ENCODE data around the gene DLGAP4.

DNA sequence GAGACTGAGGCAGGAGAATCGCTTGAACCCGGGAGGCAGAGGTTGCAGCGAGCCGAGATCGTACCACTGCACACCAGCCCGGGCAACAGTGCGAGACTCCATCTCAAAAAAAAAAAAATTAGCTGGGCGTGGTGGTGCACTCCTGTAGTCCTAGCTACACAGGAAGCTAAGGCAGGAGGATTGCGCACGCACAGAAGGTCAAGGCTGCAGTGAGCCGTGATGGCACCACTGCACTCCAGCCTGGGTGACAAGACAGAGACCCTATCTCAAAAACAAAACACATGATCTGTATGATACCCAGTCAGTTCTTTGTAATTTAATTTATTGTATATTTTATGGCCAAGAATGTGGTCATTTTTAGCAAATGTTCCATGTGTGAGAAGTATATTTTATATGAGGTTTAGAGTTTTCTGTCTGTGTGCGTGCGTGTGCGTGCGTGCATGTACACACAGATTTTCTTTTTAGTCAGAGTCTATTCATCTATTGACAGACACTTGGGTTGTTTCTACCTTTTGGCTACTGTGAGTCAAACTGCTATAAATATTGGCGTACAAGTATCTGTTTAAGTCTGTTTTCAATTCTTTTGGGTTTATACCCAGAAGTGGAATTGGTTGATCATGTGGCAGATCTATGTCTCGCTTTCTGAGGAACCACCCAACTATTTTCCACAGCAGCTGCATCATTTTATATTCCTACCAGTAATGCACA is 213.0 kb downstream of the DLGAP4 start:
- TF ChIP-seq POLR2A (IDR thresholded peaks at IDR 0.05) (no peak), CTCF (IDR thresholded peaks at IDR 0.05) (no peak), EP300 (IDR thresholded peaks at IDR 0.05; ENCODE audit: low read depth) (no peak)
